Activated effector memory CD4-positive, alpha-beta T cell treated with Interleukin-2 at 50 U/mL for 16 hours (primary cell): ENCODE data around the gene LAP3.
"Not testable (repeated sequence)": the region's sequence is repeated elsewhere in the genome, so short reads cannot be mapped to it uniquely, and the experiment has no call there.

Experiments used
- DNase-seq: peaks from one replicate; pipeline ENCODE4 v3.0.0-alpha.2; 2020

Gene LAP3

GRCh38 chr4:17565846-17566245 lies 11.2 kb upstream of the LAP3 start:
- DNase-seq, result no peak

GRCh38 chr4:17567271-17567670 lies 9.7 kb upstream of the LAP3 start:
- no peak for DNase-seq

DNA sequence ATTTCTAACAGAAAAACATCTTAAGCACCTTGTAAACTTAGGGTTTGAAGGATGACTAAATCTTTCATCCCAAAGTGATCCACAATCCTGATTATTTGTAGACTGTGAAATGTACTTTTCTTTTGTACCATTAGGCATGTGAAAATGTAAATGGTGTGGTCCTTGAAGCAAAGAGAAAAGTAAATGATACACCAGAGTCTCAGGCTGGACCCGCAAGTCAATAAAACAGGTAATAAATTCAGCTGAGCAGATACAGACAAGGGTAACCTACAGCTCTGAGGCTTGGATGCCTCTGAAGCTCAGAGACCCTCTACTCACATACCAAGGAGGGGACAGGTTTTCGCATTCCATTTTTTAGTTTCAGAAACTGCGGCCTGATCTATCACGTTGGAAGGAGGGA lies 2.8 kb upstream of the LAP3 start:
- DNase-seq, result no peak

GRCh38 chr4:17575177-17575576 lies 1.8 kb upstream of the LAP3 start:
- DNase-seq, result not testable (repeated sequence)

DNA sequence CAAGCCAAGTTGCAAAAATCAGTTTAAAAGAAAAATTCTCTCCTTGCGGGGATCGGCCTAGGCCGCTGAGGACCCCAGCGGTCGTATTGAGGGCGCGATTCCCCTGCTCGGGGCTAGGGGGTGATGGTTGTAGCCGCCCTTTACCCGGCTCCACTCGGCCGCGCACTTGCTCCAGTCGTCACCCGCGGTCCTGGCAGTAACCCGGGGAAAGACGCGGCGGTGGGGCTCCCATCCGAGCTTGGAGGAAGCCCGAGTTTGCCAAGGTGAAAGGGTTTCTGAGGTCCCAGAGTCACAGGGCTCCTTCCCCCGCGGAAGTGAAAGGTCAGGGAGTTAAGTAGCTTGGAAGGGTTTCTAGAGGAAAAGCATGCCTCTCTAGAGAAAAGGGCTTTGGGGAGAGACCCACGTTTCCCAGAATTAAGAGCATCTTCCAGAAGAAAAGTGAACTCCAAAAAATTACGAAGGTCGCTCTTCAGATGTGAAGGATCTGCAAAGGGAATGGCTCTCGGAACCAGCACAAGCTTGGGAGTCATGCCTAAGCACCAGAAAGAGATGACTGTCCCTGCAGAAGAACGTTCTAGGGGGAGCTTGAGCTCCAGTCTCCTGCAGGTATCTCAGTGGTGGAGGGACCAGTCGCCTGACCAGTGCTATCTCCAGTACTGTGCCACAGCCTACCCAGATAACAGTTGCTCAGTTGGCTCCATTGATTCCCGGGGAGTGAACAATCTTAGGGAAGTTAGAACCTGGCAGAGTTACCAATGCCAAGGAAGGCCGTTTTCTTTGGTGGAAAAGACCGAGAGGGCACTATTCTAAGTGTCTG lies 875 bp downstream of the LAP3 start:
- no peak for DNase-seq

- DNase-seq, result no peak
Observed at GRCh38 chr4:17578482-17578891, 1.5 kb downstream of the LAP3 start.

DNA sequence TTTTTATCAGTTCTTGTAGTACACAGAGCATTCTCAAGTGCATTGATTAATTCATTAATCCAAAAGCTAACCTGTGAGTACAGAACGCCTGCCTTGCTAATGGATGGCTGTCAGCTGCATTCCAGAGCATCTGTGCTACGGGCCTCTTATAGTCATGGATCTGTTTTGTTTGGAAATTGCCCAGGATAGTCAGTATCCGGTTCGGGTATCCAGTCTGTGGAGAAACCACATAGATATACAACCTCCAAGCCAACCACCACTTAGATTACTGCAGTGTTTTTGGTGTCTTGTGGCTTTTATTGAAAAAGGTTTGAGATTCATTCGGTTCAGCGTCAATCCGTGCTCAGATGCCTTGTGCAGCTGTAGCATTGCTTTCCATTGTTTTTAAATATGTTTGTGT lies 4.0 kb downstream of the LAP3 start:
- DNase-seq, result no peak

DNA sequence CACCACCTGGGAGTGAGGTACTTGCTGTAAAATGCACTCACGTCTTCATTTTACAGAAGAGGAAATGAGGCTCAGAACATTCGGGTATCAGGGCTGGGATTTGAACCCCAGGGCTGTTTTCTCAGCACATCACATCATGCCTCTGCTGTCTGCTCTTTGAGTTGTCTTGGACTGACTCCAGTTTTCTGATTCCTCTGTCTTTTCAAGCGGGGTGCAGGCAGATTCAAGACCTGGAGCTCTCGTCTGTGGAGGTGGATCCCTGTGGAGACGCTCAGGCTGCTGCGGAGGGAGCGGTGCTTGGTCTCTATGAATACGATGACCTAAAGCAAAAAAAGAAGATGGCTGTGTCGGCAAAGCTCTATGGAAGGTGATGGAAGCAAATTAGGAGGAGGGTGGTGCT lies 6.3 kb downstream of the LAP3 start:
- DNase-seq, result no peak

DNA sequence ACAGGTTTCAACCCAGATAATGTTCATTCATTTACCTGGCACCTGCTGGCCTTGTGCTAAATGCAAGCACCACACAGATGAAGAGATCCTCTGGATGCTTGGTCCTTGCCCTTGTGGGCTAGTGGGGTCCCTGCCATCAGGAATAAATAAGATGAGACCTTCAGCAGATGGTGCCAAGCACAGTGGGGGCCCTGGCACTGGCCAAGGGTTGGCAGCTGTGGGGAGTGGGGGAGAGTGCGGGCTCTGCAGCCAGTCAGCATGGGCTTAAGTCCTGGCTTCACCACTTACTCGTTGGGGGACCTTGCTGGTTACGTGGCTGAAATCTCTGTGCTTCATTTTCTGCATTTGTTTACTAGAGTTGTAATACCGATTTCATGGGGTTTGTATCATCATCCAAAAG lies 6.9 kb downstream of the LAP3 start:
- DNase-seq, result no peak

DNA sequence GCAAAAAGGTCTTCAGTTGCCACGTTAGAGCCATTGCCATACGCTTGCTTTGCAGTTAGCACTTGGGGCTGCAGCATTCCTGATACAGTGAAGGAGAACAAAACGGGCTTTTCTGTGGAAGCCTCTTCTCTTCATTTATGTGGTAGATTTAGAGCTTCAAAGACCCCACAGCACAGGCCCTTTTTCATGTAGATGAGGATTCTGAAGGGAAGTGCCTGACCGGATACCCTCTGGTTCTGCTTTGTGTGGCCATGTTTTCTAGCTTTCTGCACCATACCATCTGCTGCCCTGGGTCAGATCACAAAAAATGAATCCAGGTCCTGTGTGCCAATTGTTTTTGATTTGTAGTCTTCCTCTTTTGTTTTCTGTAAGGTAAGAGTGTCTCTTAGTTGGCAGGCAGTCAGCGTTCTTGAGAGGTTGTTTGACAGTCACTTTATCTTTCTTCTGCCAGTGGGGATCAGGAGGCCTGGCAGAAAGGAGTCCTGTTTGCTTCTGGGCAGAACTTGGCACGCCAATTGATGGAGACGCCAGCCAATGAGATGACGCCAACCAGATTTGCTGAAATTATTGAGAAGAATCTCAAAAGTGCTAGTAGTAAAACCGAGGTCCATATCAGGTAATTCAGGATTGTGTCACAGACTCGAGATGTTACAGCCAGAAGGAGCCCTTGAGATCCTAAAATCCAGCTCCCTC lies 7.7 kb downstream of the LAP3 start:
- no peak for DNase-seq

- DNase-seq, result no peak
Observed at GRCh38 chr4:17587094-17587822, 10.3 kb downstream of the LAP3 start.

GRCh38 chr4:17589355-17589754 lies 12.4 kb downstream of the LAP3 start:
- no peak for DNase-seq

DNA sequence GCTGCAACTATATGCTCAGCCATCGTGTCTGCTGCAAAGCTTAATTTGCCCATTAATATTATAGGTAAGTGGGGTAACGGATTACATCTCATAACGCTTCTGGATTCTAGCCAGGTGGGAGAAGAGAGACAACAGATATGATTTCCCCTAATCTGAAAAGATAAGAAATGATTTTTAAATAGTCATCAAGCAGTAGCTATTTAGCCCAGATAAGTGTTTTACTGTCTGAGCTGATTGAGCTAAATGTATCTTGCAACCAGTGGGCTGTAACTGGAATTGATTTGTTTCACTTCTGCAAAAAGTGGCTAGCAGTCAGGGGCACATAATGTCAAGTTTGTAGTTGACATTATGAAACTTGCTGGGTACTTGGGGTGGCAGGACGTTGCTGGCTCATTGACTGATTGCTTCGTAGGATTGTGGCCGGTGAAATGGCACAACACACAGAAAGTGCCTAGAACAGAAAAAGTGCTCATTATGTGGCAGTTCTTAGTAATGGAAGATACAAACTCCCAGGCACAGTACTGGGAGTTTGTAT lies 18.5 kb downstream of the LAP3 start:
- no peak for DNase-seq

DNA sequence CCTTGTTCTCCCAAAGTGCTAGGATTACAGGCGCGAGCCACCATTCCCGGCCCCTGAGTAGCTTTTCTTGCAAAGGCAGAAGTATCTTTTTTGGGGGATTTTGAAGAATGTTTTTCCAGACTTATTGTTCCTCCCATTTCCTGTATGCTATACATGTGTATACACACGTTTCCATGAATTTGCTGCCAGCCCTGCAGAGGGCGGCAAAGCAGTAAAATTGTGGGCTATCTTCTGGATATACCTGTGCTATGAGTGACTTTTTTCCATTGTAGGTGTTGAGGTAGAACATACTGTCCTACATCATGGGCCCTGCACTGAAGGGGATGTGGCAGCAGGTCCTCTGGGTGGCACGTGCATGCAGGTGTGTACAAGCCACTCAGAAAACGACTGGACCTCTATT lies 20.5 kb downstream of the LAP3 start:
- DNase-seq, result no peak

DNA sequence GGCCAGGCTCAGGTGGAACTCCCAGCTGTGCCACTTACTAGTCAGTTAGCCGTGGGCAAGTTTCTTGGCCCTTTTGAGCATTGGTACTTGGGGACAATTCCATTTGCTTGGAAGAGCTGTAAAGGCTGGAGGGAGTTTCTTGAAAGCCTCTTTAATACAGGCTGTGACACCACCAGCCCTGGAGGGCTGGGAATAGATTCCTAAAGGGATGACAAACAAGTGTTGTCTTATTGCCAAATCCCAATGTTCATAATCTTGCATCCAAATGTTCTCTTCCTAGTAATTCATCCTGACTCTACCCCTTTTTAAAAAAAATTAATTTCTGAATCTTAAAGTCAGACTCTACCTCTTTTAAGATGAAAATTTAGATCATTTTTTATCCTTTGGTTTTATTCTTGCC lies 22.8 kb downstream of the LAP3 start:
- no peak for DNase-seq

GRCh38 chr4:17605236-17605635 lies 28.2 kb downstream of the LAP3 start:
- no peak for DNase-seq

GRCh38 chr4:17613761-17614415 lies 36.9 kb downstream of the LAP3 start:
- peak; percentile 19 for DNase-seq

DNA sequence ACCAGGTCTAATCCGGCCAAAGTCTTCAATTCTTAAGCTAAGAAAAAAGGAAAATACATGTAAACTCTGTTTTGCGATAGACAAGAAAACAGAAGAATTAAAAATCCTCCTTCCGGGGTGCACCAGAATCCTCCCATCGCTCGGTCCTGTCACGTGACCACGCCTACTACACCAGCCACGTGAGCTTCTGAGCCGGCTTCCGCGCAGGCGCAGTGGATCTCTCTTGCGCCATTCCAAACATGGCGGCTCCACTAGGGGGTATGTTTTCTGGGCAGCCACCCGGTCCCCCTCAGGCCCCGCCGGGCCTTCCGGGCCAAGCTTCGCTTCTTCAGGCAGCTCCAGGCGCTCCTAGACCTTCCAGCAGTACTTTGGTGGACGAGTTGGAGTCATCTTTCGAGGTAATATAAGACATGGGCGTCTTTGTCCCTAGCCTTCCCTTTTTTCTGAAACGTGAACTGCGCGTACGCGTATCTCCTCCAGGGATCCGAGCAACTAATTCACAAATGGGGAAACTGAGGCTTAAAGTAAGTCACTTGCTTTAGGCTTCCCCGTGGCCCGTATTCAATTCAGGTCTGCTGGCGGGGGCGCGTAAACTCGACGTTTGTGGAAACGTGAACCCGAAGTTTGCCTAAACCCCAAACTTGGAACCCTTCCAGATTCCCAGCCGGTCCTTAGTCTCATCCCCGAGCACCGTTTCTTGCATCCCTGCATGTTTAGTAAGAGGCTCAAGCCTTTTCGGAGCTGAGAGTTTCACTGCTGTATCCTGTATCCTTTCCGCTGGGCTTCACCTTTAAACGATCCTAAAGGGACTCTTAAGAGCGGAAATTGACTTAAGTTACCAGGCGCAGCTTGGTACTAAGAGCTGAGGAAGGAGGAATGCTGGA lies 37.7 kb downstream of the LAP3 start, which contains the start of gene MED28:
Gene MED28, plus strand, starts transcription at position 226 of the 884 bp plus-strand sequence. Its CDS starts 14 bp downstream, at position 240.
- DNase-seq, result peak; percentile 87

DNA sequence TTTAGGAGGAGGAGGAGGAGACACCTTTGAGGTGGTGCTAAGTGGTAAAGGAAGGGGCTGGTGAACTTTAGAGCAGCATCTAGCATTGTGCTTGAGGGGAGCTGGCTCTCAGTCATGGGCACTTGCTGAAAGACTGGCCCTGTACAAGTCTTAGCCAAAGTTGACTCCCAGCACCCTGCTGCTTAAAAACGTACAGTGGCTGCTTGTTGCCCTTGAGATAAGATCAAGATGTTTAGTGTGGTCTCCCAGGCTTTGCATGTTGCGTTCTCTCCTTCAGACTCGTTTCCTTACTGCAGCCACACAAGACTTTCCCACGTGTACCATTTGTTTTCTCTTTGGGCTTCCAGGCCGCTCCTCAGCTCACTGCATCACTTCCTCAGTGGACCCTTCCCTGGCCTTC lies 39.3 kb downstream of the LAP3 start:
- DNase-seq, result no peak

GRCh38 chr4:17618926-17619325 lies 41.9 kb downstream of the LAP3 start:
- DNase-seq, result no peak

- DNase-seq, result no peak
Observed at GRCh38 chr4:17619416-17620105, 42.6 kb downstream of the LAP3 start.
